Epithelial cell of proximal tubule (primary cell): Measurements from ENCODE around the gene SMAD6. TPM values are rescaled to one million over a fixed set of nuclear protein-coding genes. Genes with fewer than 3 reads are reported as not detected.

Source experiments
- DNase-seq: peaks from one replicate; pipeline ENCODE4 v3.0.0-alpha.2; 2011; ENCODE audit warnings: low read depth
- H3K4me3 ChIP-seq: 2 replicates; pipeline ENCODE4 v1.5.1; 2011; ENCODE audit warnings: low read depth, mild to moderate bottlenecking, low read length
- CTCF ChIP-seq: conservative IDR thresholded peaks from 2 replicates; pipeline ENCODE4 v1.5.1; 2012; ENCODE audit warnings: low read depth, mild to moderate bottlenecking, low read length
- total RNA-seq: library from RNA; depleted of rRNA; stranded (reverse); fragments of >200 nt; gene quantifications from 2 replicates; pipeline ENCODE4 v1.2.3, GENCODE V29; 2015

Gene SMAD6
- total RNA-seq, 1 donor from 2014 or later = 22.1 TPM

- DNase-seq = no peak
- H3K4me3 ChIP-seq = no peak overlapping the region
- no peak for TF ChIP-seq CTCF
Measured at GRCh38 chr15:66713843-66714508, 11.9 kb downstream of the SMAD6 start.

- no peak for DNase-seq
- no peak overlapping the region for H3K4me3 ChIP-seq
- TF ChIP-seq CTCF = no peak
Measured at GRCh38 chr15:66714543-66714981, 12.5 kb downstream of the SMAD6 start.

GRCh38 chr15:66715181-66715624 lies 13.2 kb downstream of the SMAD6 start:
- no peak for TF ChIP-seq CTCF
- DNase-seq = no peak
- no peak overlapping the region for H3K4me3 ChIP-seq

GRCh38 chr15:66715720-66716655 lies 14.0 kb downstream of the SMAD6 start:
- no peak for DNase-seq
- no peak for TF ChIP-seq CTCF
- no peak overlapping the region for H3K4me3 ChIP-seq

- H3K4me3 ChIP-seq = no peak overlapping the region
- no peak for TF ChIP-seq CTCF
- no peak for DNase-seq
Measured at GRCh38 chr15:66716656-66717020, 14.6 kb downstream of the SMAD6 start.

- DNase-seq = no peak
- no peak overlapping the region for H3K4me3 ChIP-seq
- no peak for TF ChIP-seq CTCF
Measured at GRCh38 chr15:66718220-66718988, 16.4 kb downstream of the SMAD6 start.
